ENCODE data around the gene KRTAP5-3.
"Not testable (repeated sequence)": the region's sequence is repeated elsewhere in the genome, so short reads cannot be mapped to it uniquely, and the experiment has no call there.

KRTAP5-3 gene, protein sequence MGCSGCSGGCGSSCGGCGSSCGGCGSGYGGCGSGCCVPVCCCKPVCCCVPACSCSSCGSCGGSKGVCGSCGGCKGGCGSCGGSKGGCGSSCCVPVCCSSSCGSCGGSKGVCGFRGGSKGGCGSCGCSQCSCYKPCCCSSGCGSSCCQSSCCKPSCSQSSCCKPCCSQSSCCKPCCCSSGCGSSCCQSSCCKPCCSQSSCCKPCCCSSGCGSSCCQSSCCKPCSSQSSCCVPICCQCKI

DNA sequence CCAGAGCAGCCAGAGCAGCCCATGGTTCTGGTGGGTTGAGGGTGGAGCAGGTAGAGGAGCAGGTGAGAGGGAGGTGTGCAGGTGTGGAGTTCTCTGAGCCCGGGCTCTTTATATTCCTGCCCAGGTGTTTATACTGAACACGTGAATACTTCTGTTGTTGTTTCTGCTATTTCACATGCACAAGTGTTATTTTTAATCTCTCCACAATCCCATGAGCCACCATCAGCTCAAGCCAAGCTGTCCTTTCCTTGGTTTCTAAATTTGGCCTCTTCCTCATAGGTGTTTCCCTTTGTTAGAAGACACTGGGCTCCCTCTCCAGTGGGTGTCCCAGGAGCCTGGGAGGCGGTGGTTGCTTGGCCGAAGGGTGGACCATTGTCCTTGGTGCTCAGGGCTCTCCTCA is at the start of gene KRTAP5-3:
Gene KRTAP5-3 (minus strand): TSS at position 101 of the 400 bp plus-strand sequence. CDS start 78 bp downstream, at position 23.
- no peak for DNase-seq

DNA sequence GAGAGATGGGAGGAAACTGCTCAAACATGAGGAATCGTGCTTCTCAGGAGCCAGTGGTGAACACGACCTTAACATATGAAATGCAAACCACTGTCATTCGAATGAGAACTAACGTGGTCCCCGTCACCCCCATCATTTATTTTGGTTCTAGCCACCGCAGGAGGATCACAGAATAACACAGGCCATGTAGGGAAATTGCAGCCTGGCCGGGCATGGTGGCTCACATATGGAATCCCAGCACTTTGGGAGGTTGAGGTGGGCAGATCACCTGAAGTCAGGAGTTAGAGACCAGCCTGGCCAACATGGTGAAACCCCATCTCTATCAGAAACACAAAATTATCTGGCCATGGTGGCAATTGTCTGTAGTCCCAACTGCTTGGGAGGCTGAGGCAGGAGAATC is 48.4 kb upstream of the KRTAP5-3 start:
- DNase-seq, result no peak

DNA sequence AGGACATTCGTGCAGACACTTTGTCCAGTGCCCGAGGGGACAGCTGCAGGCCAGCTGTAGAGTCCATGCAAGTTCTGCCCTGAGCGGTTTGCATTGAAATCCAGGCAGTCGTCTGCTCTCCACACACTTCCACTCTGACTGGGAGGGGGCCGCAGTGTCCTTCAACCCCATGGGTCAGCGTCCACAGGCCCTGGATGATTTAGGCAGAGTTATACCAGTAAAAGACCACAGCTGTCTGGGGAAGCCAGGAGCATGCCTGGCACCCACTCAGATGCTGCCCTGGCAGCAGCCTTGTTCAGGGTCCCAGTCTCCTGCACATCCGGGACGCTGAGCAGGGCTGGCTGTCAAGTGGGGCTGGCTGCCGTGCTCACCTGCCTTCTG is 47.8 kb upstream of the KRTAP5-3 start:
- DNase-seq, result no peak

DNA sequence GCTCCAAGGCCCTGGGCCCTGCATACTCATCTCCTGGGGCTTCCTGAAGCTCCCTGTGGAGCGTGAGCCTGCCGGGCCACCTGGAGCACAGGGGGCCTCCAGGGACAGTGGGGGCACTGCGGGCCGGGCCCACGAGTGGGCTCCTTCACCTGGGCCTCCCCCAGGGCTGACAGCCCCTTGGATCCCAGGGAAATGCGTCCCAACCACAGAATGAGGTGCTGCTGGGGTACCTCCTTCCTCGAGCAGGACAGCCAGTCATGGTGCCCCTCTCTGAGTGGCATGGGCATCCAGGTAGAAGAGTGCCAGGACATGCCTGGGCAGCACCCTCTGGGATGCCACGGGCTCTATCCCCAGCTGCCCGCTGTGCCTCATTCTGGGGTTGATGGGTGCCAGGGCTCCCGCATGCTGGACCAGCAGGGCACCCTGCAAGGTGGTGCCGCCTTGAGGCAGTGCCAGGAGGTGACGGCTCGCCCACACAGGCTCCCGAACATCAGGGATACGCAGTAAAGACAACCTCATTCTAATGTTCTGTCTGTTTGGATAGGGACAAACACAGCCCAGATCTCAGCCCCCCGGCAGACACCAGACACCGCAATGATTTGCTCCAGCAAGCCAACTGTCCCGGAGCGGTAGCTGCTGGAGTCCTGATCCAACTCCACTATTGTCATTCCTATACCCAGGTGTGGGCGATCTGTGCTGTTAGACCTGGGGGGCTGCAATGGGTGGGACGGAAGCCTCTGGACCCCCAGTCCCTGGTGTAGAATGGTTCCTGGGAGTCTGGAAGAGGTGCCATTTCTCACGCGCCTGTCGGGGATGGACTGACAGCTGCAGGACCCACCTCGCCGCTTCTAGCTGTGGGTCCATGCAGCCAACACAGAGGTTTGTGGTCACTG is 47.2 kb upstream of the KRTAP5-3 start:
- no peak for DNase-seq

DNA sequence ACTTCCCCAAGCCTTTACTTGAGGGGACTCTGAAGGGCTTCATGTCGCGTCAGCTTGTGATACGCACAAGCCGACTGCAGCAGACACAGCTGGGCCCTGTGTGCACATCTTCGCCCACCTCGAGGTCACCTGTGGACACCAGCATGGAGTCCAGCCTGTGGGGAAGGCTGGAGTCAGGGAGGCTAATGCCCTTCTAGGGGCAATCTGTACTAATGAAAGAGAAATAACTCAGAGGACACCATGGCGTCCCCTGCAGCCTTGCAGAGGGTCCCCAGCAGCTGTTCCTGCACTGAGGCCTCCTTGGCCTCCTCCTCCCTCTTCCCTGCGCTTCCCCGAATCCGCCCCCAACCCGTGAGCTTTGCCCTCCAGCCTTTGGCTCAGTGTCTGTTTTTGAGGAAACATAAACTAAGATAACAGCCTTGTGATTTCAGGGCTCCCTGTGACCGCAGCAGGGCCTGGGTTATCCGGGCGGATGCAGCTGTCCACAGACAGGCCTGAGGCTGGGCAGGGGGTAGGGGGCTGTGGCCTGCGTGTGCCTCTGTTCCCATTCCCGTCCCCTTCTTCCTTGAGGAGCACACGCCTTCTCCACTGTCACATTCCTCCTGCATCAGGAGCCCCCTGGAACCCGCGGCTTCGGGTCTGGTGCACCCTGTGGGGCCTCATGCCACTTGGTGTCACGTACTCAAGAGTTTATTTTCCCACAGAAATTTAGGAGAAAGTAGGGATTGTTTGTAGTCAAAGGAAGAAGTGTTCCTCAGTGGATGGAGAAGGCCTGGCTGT is 46.3 kb upstream of the KRTAP5-3 start:
- DNase-seq, result no peak

DNA sequence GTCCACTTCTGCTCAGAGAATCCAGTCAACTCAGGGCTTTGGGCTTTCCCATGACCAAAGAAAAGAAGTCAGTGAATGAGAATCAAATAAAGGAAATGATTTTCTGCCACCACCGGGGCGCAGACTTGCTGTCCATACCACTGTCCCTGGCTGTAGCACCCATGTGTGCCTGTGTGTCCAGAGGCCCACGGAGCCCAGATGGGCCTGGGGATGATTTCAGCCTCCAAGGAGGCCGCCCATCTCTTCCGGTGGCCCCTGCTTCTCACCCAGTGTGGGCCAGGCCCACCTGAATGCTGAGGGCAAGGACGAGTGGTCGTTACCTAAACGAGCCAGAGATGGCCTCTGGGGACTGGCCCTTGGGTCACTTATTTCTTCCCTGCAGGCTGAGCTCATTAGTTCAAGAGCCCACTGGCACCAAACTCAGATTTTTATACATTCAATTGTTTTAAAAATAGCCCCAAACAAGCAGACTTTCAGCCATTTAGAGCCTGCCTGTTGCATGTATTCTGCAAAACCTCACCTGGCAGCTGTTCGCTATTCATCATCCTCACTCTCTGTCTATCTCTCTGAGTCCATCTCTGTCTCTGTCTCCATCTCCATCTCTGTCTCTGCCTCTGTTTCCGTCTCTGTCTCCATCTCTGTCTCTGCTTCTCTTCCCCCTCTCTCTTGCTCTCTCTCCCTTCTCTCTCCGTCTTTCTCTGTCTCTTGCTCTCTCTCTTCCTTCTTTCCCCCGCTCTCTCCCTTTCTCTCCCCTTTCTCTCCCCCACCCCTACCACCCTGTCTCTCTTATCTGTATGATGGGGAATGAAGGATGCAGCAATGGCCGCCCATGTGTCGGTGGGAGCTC is 45.5 kb upstream of the KRTAP5-3 start:
- DNase-seq, result no peak

DNA sequence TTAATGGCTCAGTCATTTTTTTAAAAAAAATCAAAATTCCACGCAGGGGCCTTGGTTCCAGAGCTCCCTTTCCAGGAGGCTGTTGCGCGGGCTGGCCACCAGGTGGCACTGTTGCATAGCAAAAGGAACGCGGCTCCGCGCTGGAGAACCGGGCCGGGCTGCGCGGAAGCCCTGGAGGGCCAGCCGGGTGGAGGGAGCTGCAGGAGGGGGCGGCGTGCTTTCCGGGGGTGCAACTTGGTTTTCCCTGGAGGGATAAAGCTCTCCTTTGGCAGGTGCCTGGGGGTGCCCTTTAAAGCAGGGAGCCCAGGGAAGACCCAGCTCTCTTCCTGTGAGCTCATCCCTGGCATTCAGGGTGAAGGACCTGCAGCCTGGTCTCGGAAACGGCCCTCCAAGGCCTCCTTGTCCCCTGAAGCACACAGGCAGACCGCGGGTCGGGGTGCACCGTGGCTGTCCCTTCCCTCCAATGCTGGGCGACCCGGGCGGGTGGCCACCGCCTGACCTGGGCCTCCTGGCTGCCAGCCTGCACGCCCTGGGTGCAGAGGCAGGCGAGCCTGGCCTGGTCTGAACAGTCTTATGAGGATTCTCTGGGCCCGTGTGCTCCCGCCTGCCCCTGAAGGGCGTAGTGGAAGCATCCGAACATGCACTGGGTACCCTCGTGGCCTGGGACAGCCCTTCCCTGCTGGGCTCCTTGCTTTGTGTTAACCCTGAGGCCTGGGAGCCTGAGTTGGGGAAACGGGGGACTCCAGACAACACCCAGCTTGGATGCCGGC is 44.7 kb upstream of the KRTAP5-3 start:
- peak; percentile 83 to 86 for DNase-seq

DNA sequence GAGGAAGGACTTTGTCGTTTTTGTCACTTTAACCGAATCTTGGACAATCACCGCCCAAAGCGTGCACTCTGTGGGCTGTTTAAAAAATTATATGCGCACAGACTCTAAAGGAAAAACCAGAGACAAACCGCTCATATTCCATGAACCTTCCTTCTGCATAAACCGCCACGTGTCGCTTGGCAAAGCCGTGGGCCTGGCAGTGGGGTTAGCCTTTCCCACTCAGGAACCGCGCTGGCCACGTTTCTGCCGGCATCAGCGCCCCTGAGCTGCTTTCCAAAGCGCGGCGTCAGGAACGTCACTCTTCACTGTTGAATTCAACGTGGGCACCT is 44.1 kb upstream of the KRTAP5-3 start:
- DNase-seq, result no peak

DNA sequence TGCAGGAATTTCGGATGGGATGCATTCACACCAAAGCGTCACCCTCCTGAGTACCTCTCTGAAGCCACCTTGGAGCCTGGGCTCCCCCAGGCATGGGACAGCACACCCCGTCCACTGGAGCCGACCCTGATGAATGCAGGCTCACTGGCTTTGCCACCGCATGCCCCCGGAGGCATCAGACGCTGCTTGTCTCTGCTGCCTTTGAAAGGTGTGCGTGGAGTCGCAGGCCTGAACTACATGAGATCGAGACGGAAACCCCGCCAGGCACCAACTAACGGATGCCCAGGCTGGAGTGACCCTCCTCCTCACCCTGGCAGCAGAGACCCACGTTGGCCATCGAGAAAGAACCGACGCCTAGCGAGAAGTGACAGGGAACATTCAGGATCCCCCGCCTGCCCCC is 43.8 kb upstream of the KRTAP5-3 start:
- DNase-seq, result no peak

DNA sequence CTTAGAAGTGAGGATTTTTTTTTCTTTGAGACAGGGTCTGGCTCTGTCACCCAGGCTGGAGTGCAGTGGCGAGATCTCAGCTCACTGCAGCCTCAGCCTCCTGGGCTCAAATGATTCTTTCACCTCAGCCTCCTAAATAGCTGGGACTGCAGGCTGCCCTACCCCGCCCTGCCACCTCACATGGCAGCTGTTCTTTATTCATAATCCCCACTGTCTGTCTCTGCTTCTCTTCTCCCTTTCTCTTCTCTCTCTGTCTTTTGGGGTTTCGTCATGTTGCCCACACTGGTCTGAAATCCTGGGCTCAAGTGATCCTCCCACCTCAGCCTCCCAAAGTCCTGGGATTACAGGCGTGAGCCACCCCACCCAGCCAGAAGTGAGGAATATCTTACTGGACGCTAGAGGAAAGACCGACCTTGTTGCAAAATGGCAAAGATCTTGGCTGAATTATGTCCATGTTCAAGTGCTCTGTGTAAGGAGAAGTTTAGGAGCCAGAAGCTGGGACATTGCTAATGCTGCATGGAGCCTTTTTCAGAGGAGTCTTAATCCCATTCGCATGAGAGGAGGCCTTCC is 43.2 kb upstream of the KRTAP5-3 start:
- DNase-seq, result no peak

DNA sequence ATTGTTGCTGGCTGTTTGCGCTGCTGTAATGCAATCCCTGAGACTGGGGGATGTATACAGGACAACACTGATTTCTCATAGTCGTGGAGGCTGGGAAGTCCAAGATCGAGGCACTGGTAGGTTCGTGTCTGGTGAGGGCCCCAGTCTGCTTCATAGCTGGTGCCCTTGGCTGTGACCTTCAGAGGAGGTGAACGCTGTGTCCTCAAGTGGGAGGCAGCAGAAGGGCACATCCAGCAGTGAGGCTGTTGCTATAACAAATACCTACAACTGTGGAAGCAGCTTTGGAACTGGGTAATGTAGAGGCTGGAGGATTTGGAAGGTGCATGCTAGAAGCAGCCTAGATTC is 42.6 kb upstream of the KRTAP5-3 start:
- DNase-seq, result no peak

DNA sequence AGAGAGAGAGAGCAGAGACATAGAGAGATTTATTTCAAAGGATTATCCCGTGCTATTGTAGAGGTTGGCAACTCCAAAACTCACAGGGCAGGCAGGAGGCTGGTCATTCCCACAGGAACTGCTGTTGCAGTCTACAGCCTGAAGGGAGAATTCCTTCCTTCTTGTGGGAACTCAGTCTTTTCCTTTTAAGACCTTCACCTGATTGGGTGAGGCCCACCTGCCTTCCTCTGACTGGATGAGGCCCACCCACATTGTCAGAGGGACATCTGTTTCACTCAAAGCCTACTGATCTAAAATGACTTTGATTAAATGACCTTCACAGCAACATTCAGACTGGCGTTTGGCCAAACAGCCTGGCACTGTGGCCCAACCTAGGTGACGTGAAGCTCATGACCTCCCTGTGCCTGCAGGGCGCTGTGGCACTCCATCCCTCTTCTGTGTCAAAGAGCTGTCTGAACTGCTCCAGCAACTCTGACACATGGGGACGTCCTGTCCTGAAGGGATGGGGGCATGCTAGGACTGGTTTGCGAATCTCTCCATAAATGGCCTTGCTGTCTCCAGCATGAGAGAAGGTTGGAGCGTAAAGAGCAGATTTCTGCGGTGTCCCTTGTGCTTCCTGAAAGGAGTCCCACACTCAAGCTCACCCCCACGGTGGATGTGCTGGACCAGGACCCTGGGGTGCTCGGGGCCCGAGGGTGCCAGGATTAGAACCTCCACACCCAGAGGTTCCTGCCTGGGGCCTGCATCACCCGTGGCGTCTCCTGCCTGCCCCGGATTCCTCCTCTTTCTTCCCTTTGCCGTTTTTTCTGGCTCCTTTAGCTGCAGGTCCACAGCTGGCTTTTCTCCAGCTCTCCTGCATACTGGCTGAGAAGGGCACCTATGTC is 42.0 kb upstream of the KRTAP5-3 start:
- DNase-seq, result no peak

DNA sequence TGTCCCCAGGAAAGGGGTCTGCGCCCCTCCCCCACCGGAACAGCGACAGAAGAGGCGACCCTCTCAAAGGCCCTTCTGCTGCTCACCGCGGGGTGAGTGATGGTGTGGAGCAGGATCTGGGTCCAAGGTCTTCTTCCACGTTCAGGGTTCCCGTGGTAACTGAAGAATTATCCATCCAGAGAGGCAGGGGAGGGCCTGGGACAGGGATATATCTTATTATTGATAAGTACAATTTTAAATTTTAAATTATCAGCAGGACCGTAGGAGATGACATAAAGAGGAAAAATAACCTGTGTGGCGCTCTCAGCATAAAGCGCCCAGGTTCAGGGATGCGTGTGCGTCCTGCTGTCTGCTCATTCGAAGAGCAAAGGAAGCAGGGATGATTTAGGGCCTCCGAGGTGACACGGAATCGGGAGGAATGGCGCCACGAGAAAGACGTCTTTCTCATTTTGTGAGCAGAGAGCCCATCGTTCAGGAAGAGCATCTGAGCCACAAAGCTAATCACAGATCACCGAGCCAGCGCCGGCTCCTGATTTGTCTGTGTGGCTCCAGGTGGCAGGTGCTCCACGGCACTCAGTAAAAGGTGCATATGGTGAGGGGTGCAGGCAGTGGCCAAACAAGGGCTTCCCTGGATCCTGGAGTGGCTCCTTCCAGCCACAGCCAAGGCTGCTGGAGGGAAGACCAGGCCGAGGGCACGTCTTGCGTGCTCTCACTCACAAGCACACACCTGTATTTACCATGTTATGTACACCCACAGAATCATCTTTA is 40.6 kb upstream of the KRTAP5-3 start:
- no peak for DNase-seq

DNA sequence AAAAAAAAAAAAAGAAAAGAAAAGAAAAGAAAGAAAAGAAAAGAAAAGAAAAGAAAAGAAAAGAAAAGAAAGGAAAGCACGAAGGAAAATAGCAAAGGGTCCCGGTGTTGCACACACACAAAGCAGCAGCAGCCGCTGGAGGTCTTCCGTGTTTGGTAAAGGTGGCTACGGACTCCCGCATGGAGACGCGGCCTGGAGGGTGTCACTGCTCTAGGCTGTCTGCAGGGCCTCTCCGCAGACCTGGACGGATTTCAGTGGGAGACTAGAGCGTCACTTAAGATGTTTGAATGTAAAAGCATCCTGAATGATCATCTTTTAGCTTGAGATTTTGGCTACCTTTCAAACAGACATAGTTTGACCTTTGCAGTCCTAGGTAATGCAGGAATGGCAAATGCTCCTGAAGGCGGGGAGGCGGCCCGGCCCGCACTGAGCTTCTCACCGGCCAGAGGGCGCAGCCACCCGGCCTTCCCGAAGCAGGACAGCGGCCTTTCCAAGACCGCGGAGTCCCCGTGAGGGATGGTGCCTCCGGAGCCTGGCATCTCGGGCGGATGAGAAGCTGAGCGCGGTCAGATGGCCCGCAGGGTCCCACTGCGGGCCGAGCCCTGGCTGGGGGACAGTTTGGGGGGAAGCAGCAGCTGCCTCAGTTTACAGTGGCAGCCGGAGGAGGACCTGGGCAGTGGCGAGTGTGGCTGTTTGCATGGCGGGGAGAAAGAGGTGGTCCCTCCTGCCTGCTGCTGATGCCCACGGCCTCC is 39.8 kb upstream of the KRTAP5-3 start:
- DNase-seq, result no peak

DNA sequence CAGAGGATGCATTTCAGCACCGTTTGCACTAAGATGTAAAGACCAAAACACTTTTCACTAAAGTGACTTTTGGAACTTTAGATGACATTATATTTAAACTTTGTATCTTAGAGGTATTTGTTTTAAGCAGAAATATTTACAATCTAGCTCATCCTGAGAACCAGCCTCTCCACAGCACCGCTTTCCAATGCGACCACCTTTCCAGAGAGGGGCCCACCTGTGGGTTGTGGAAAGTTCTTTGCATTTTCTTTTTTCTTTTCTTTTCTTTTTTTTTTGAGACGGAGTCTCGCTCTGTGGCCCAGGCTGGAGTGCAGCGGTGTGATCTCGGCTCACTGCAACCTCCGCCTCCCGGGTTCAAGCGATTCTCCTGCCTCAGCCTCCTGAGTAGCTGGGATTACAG is 38.3 kb upstream of the KRTAP5-3 start:
- DNase-seq, result not testable (repeated sequence)

DNA sequence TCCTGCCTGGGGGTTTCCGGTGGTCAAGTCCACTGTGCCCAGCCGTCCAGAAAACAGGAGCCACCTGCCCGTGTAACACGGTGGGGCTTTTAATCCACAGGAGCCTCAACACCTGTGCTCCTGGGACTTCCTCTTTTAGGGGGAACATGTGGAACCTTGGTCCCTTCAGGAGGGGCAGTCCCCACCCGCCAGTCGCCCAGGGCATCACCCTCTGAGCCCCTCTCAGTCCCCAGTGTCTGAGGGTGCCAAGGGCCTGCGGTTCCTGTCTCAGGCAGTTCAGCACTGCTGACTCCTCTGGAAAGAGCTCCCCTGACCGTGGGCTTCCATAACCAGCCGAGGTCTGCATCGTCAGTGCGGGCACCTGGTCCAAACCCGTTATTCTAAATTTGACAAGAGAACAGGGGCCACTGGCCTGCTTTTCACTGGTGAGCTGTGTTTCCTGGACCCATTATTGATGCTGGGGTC is 37.1 kb upstream of the KRTAP5-3 start:
- no peak for DNase-seq

DNA sequence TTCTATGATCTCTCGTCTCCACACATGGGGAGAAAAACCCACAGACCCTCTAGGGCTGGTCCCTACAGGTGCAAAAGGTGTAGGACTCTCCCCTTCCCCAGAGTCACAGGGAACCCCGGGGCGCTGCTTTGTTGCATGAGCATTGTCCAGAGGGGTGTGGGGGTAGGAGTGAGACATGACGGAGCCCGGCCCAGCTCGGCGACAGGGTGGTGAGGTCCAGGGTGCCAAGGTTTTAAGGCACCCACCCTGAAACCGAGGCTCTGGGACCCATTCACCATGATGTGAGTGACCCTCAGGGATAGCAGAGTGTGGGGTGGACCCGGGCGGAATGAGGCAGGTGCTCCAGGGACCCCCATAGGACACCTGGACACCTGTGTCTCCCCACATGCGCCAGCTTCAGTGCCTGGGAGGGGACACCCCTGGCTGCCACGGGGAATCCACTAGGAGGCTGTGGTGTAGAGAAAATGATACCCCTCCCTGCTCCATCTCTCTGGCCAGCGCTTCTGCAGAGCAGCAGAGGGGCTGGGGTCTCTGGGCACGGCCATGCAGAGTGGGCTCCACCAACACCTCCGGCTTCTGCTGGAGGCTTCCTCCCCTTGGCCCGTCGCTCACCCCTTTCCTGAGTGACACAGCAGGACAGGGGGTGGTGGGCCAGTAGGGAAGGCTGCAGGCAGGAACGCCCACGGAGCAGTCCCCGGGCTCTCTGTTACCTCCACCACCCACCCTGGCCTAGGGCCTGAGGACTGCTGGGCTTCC is 36.5 kb upstream of the KRTAP5-3 start:
- no peak for DNase-seq

DNA sequence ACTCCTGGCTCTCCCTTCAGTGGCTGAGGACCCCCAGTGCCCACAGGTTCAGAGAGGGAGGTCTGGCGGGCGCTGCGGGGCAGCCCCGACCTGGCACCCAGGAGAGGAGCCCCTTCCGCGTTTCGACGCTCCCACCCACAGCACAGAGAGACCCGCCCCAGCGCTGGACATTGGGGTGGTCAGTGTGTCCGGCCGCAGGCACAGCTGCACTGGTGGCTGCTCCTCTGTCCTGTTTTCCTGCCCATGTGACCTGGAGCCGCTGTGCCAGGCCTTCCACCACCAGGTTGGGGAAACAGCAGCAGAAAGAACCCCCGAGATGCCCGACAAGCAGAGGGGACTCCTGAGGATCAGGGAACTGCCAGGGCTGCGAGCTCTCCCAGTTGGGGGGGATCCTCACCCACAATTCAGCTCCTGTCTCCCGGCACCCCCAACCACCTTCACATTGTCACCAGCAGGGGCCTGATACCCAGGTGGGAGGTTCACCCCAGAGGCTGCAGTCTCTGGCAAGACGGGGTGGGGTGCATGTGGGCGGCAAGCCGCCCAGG is 35.0 kb upstream of the KRTAP5-3 start:
- DNase-seq, result no peak

All from stimulated activated CD4-positive, alpha-beta T cell treated with anti-CD3 and anti-CD28 coated beads, Interleukin-2, amount 100 ng/mL, for 24 hours (primary cell).